Aorta (tissue), 5 donors: ENCODE data around the gene ANK2. TPM values are rescaled to one million over a fixed set of nuclear protein-coding genes. Genes with fewer than 3 reads are reported as not detected.
A peak's percentile ranks its signal among the peaks of the same experiment; 100 is the strongest.

ENCODE experiments used
- ATAC-seq: fragments of 200-7000 bp; cut with Tn5 transposase; one replicate; pipeline ENCODE4 v1.9.1; 2022; ENCODE audit warnings: moderate library complexity; ENCODE audit not compliant: low FRiP score
- DNase-seq, 2 donors: peaks; one replicate each; pipeline ENCODE4 v3.0.0-alpha.2; 2020
- H3K27ac ChIP-seq, 2 donors: one replicate each; pipeline ENCODE4 v1.5.1; 2013; ENCODE audit warnings: low read length in 2 of 2, mild to moderate bottlenecking in 2 of 2, moderate library complexity in 2 of 2, control low read depth in 1 of 2, inconsistent platforms in 1 of 2, low read depth in 1 of 2
- H3K27me3 ChIP-seq, 2 donors: one replicate each; pipeline ENCODE4 v1.6.1; 2013; ENCODE audit warnings: control low read depth in 1 of 2, low read length in 1 of 2, mild to moderate bottlenecking in 1 of 2, moderate library complexity in 1 of 2; ENCODE audit not compliant: insufficient read depth in 2 of 2, control insufficient read depth in 1 of 2
- H3K36me3 ChIP-seq, 2 donors: one replicate each; pipeline ENCODE4 v1.6.1; 2013; ENCODE audit warnings: control low read depth in 1 of 2, low read length in 1 of 2, mild to moderate bottlenecking in 1 of 2; ENCODE audit not compliant: insufficient read depth in 2 of 2, control insufficient read depth in 1 of 2
- H3K4me1 ChIP-seq, 2 donors: one replicate each; pipeline ENCODE4 v1.6.1; 2013; ENCODE audit warnings: low read length in 2 of 2, control low read depth in 1 of 2, mild to moderate bottlenecking in 1 of 2, moderate library complexity in 1 of 2; ENCODE audit not compliant: insufficient read depth in 2 of 2, control insufficient read depth in 1 of 2
- H3K4me3 ChIP-seq, 2 donors: one replicate each; pipeline ENCODE4 v1.5.1; 2013; ENCODE audit warnings: low read length in 2 of 2, control low read depth in 1 of 2, mild to moderate bottlenecking in 1 of 2
- H3K9me3 ChIP-seq: one replicate; pipeline ENCODE4 v1.6.1; 2013; ENCODE audit warnings: mild to moderate bottlenecking, low read length; ENCODE audit not compliant: control insufficient read depth
- WGBS, 2 donors: extraction: QIAGEN DNeasy Blood & Tissue Kit; methylation state at CpG; one replicate each; pipeline ENCODE4 v1.1.7; 2013; 5-methylcytosine and 5-hydroxymethylcytosine counted together
- intact Hi-C, 2 donors: fragments of 100-400 bp; cut with DNase I; formaldehyde crosslinking; loops; one replicate each; pipeline versions ENCODE4 v1.14.2 to v1.15.0; 2022
- polyA plus RNA-seq, 2 donors: library from polyadenylated mRNA; stranded (reverse); fragments of 200-250 nt; gene quantifications; one replicate each; pipeline ENCODE4 v1.2.3, GENCODE V29; 2013
- total RNA-seq, 2 donors: library from RNA; stranded (reverse); fragmentation: NEBNext Ultra II Directional; extraction: Animal tissue kit (Norgen Biotek cat#: 25700); gene quantifications; one replicate each; pipeline ENCODE4 v1.2.1, GENCODE V29; 2021
- donor health status: healthy with polysubstance abuse.
- donor health status: Bipolar disorder and iron deficiency.
- donor health status: DM: no; HTN: no; CAD: no.
- donor health status: DM: no; HTN: no; CAD: no.
- donor health status: DM: yes; HTN: yes; CAD: no.

ANK2 gene
- total and polyA plus RNA-seq, 4 donors, result 1.6 to 117 (median 36.6) TPM

GRCh38 chr4:113314426-113314825, 265.0 kb downstream of the ANK2 start:
- 68 to 71% methylated on average over 3 of the region's 3 CpGs for WGBS, 2 donors
- no peaks in the 10 kb centered on the region for H3K9me3 ChIP-seq
- no peak overlapping the region for H3K4me3 ChIP-seq
- DNase-seq, result no peak
- no peak for ATAC-seq
- no peaks in the 10 kb centered on the region for H3K27me3 ChIP-seq
- no peaks in the 10 kb centered on the region for H3K4me1 ChIP-seq
- intact Hi-C loops, result no loop called here
- H3K36me3 ChIP-seq, result peaks cover 0 to 2% of the 10 kb centered on the region in 2 donors
- H3K27ac ChIP-seq, result no peak overlapping the region

- Histone ChIP-seq H3K27ac (no peak overlapping the region), H3K36me3 (peaks cover 0 to 2% of the 10 kb centered on the region in 2 donors), H3K27me3 (no peaks in the 10 kb centered on the region), H3K4me3 (no peak overlapping the region), H3K9me3 (no peaks in the 10 kb centered on the region), H3K4me1 (no peaks in the 10 kb centered on the region)
- peak; percentile 24 for ATAC-seq
- intact Hi-C loops, result no loop called here
- no peak for DNase-seq
- WGBS, 2 donors, result 43 to 46% methylated on average over 4 of the region's 4 CpGs
These were observed 267.4 kb downstream of the ANK2 start for GRCh38 chr4:113316879-113317278.

DNA sequence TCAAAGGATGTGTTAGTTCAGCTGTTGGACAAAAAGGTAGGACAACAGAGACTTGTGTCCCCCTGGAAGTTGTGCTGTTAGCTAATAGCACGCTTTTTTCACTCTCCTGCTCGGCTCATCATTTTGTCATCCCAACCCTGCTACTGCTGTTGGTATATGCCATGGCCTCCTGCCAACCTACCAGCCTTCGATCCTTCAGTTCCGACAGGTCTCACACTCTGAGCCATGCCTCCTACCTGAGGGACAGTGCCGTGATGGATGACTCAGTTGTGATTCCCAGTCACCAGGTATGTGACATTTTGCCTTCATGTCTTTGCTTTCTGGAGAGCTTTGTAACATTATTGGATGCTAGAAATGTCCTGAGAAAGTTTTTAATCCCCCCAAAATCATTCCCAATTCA, 268.1 kb downstream of the ANK2 start:
- peaks cover 0 to under 1% of the 10 kb centered on the region in 2 donors for H3K36me3 ChIP-seq
- 90 to 94% methylated on average over 5 of the region's 5 CpGs for WGBS, 2 donors
- ATAC-seq, result no peak

GRCh38 chr4:113322736-113323135, 273.3 kb downstream of the ANK2 start:
- Histone ChIP-seq H3K4me1 (peaks cover 0 to 4% of the 10 kb centered on the region in 2 donors), H3K27ac (no peak overlapping the region), H3K4me3 (no peak overlapping the region), H3K9me3 (no peaks in the 10 kb centered on the region), H3K36me3 (no peaks in the 10 kb centered on the region), H3K27me3 (no peaks in the 10 kb centered on the region)
- DNase-seq, result no peak
- intact Hi-C loops, result no loop called here
- no peak for ATAC-seq
- WGBS, 2 donors, result 94 to 95% methylated on average over 5 of the region's 5 CpGs

More for the DNA sequence above, 268.1 kb downstream of the ANK2 start:
- no peak for DNase-seq
- H3K4me1 ChIP-seq, result no peaks in the 10 kb centered on the region
- H3K4me3 ChIP-seq, result no peak overlapping the region
- intact Hi-C loops, result no loop called here
- no peaks in the 10 kb centered on the region for H3K27me3 ChIP-seq
- no peaks in the 10 kb centered on the region for H3K9me3 ChIP-seq
- no peak overlapping the region for H3K27ac ChIP-seq

DNA sequence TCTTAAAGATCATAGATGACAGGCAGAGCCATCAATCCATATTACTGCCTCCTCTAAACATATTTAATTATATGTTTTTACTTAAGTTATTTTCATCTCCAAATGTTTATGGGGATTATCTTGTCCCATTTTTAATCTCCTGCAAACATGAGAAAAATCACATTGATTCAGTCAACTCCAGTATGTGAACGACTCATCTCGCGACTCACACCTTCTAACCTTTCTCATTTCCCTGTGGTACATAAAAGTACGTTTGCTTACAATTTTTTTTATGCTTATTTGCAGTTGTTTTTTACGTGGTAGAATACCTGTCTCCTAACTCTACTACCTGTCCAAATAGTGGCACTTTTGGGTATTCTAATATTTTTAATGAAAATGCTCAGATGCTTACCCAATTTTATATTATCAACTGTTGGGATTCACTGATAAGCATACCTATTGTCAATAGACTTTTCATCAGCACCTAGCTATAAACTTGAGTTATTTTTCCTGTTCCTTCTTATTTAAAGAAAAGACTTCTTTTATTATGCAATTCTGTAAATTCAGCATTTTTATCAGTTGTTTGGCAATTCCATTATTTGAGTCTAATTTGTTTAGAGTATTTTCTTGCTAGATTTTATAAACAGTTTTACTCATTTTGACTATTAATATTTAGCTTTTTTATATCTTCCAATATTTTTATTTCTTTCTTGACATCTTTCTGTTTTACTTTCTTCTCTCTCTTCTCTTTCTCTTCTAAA, 276.6 kb downstream of the ANK2 start:
- 93 to 94% methylated on average over 5 of the region's 5 CpGs for WGBS, 2 donors

GRCh38 chr4:113327494-113327893, 278.0 kb downstream of the ANK2 start:
- no peaks in the 10 kb centered on the region for H3K27me3 ChIP-seq
- DNase-seq (no peak), ATAC-seq (no peak)
- no peak overlapping the region for H3K4me3 ChIP-seq
- peaks cover 0 to 4% of the 10 kb centered on the region in 2 donors for H3K4me1 ChIP-seq
- intact Hi-C loops, result no loop called here
- peaks cover 0 to 3% of the 10 kb centered on the region in 2 donors for H3K36me3 ChIP-seq
- no peaks in the 10 kb centered on the region for H3K9me3 ChIP-seq
- WGBS, 2 donors, result 80 to 84% methylated on average over 4 of the region's 4 CpGs
- H3K27ac ChIP-seq, result no peak overlapping the region

More for the DNA sequence above, 276.6 kb downstream of the ANK2 start:
- H3K27ac ChIP-seq, result no peak overlapping the region
- DNase-seq (no peak), ATAC-seq (no peak)
- H3K36me3 ChIP-seq, result no peaks in the 10 kb centered on the region
- intact Hi-C loops, result no loop called here
- H3K27me3 ChIP-seq, result no peaks in the 10 kb centered on the region
- H3K9me3 ChIP-seq, result no peaks in the 10 kb centered on the region
- no peak overlapping the region for H3K4me3 ChIP-seq
- H3K4me1 ChIP-seq, result peaks cover 0 to 4% of the 10 kb centered on the region in 2 donors

GRCh38 chr4:113328514-113328913, 279.1 kb downstream of the ANK2 start:
- ATAC-seq (no peak), DNase-seq (no peak)
- Histone ChIP-seq H3K9me3 (no peaks in the 10 kb centered on the region), H3K27ac (no peak overlapping the region), H3K36me3 (peaks cover 0 to 3% of the 10 kb centered on the region in 2 donors), H3K4me3 (no peak overlapping the region), H3K4me1 (peaks cover 0 to 4% of the 10 kb centered on the region in 2 donors), H3K27me3 (no peaks in the 10 kb centered on the region)
- intact Hi-C loops, result no loop called here
- WGBS, 2 donors, result 94 to 95% methylated on average over 3 of the region's 3 CpGs

GRCh38 chr4:113330200-113330599, 280.7 kb downstream of the ANK2 start:
- DNase-seq, result no peak
- no peaks in the 10 kb centered on the region for H3K9me3 ChIP-seq
- no peaks in the 10 kb centered on the region for H3K4me1 ChIP-seq
- H3K27me3 ChIP-seq, result no peaks in the 10 kb centered on the region
- H3K4me3 ChIP-seq, result no peak overlapping the region
- 95 to 97% methylated on average over 12 of the region's 12 CpGs for WGBS, 2 donors
- no peak overlapping the region for H3K27ac ChIP-seq
- ATAC-seq, result no peak
- intact Hi-C loops, result no loop called here
- peaks cover 0 to 3% of the 10 kb centered on the region in 2 donors for H3K36me3 ChIP-seq

GRCh38 chr4:113331811-113332210, 282.4 kb downstream of the ANK2 start:
- H3K4me1 ChIP-seq, result no peaks in the 10 kb centered on the region
- no peaks in the 10 kb centered on the region for H3K9me3 ChIP-seq
- ATAC-seq (no peak), DNase-seq (no peak)
- no peak overlapping the region for H3K27ac ChIP-seq
- intact Hi-C loops, result no loop called here
- H3K36me3 ChIP-seq, result peaks cover 2 to 3% of the 10 kb centered on the region in 2 donors
- no peak overlapping the region for H3K4me3 ChIP-seq
- no peaks in the 10 kb centered on the region for H3K27me3 ChIP-seq
- WGBS, 2 donors, result 89 to 92% methylated on average over 6 of the region's 6 CpGs
